GM12873 (cell line): ENCODE results near the gene NR1H2.

Source experiments
- TF ChIP-seq, protein P1 (sequence below): IDR thresholded peaks from 2 replicates; pipeline ENCODE4 v1.5.1; 2012; ENCODE audit warnings: low read depth, mild to moderate bottlenecking, moderate library complexity, low read length, control low read depth; ENCODE audit not compliant: insufficient read depth; ENCODE audit errors: missing control alignments

Gene NR1H2

DNA sequence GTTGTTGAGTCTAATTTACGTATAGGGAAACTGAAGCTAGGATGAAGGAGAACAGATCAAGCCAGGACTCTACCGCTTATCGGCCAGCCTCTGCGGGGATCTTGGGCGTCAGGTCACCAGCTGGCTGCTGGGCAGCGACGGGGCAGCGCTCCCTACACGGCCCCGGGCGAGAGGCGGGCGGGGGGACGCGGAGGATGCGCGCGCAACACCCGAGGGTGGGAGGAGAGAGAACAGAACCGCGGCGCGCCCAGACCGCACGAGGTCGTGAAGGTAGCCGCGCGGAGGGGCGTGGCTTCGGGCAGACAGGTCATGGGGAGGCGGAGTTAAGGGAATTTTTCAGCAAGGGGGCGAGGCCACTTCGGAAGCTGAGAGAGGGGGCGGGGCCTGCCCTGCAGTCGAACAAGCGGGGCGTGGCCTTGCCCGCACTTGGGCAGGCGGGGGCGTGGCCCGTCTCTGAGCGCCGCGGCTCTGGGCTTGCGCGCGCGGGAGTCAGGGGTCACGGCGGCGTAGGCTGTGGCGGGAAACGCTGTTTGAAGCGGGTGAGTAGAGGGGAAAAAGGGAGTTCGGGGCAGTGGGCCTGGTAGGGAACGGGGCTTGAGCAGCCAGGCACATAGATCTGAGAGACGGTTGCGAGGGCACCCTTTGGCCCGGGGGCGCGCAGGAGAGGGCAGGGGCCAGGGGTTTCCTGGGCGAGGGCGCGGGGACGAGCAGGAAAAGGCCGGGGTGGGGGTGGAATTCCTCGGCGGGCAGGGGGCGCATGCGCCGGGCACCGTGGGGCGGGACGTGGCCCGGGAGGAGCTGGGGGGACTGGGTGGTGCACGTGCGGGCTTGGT lies 7.8 kb downstream of the NR1H2 start, which contains the start of gene POLD1:
Gene POLD1 (plus strand): TSS at position 496 of the 833 bp plus-strand sequence. CDS start 14,505 bp downstream, outside the sequence.
- TF ChIP-seq, protein P1, sequence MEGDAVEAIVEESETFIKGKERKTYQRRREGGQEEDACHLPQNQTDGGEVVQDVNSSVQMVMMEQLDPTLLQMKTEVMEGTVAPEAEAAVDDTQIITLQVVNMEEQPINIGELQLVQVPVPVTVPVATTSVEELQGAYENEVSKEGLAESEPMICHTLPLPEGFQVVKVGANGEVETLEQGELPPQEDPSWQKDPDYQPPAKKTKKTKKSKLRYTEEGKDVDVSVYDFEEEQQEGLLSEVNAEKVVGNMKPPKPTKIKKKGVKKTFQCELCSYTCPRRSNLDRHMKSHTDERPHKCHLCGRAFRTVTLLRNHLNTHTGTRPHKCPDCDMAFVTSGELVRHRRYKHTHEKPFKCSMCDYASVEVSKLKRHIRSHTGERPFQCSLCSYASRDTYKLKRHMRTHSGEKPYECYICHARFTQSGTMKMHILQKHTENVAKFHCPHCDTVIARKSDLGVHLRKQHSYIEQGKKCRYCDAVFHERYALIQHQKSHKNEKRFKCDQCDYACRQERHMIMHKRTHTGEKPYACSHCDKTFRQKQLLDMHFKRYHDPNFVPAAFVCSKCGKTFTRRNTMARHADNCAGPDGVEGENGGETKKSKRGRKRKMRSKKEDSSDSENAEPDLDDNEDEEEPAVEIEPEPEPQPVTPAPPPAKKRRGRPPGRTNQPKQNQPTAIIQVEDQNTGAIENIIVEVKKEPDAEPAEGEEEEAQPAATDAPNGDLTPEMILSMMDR: no peak

DNA sequence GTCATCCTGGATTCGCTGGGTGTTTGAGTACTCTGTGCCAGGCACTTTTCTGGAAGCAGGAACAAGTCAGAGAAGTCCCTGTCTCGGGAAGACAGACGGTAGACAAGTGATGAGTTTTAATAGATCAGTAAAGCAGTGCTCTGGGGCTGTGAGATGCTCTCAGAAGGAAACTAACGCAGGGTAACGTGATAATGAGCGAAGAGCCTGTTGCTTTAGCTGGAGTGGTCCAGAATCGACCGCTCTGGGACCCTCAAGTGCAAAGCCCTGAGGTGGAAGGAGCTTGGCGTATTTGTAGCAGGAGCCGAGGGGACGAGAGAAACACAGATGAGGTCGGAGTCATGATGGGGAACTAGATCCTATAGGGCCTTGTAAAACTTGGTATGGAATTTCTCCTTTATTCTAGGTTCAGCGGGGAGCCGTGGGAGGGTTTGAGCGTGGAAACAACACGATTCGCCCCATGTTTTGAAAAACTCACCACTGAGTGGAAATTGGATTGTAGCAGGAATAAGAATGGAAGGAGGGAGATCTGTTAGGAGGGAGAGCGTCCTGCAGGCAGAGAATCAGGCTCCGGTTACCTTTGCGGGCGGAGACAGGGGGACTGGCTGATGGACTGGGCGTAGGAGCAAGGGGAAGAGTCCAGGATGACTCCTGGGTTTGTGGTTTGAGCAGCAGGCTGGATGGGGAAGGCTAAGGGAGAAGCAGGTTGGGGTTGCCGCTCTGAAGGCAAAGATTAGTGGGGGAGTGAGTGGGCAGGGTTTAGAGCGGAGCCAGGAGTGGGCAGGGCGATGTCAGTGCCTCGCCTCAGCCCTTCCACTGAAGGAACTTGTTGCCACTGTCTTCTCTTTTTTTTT lies 8.7 kb downstream of the NR1H2 start:
- TF ChIP-seq, protein P1: no peak

DNA sequence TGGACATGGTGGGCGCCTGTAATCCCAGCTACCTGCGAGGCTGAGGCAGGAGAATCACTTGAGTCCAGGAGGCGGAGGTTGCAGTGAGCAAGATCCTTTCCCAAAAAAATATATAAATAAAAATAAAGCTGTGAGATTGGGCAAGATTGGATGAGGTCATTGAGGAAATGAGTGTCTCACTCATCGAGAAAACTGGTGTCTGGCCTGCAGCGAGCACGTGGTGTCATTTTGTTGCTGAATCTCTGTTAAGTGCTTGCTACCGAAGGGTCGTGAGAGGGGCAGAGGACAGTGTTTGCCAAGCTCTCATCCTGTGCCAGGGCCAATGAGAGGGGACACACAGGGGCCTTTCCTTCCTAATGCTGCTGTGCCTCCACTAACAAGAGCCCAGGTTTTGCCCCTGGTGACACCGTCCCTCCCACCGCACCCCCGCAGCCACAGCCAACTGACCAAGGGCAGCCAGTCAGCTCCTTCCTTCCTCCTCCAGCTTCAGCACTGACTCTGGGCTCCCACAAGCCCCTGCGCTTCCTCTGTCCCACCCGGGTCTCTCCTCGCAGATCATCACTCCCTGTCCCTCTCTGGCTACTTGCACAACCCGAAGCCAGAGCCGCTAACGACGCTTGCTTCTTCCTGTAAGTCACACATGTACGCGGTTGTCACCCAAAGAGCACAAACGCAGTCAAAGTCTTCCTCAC lies 11.1 kb downstream of the NR1H2 start:
- TF ChIP-seq, protein P1: no peak

DNA sequence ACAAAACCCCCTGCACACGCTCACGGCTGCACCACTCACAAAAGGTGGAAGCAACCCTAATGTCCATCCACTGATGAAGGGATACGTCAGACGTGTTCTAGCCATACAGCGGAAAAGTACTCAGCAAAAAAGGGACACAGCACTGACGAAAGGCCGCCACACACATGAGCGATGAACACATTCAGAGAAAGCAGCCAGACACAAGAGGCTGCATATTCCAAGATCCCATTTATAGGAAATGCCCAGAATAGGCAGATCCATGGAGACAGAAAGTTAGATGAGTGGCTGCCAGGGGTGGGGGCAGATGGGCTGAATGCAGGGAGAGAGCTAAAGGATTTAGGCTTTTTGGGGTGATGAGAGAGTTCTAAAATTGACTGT lies 11.6 kb downstream of the NR1H2 start:
- TF ChIP-seq, protein P1: no peak

DNA sequence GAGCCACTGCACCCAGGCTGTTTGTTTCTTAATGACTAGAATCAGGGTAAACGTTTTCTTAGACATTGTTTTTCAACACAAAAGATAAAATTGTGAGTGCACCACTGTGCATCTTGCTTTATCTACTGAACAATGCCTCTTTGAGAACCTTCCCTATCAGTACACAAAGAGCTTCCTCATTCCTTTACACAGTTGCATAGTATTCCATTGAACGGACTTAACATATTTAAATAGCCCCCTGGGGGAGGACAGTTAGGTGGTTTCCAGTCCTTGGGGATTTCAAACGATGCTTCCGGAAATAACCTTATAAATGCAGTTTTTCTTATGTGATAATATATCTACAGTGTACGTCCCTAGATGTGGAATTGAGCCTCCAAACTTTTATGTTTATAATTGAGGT lies 16.5 kb downstream of the NR1H2 start:
- TF ChIP-seq, protein P1: no peak

DNA sequence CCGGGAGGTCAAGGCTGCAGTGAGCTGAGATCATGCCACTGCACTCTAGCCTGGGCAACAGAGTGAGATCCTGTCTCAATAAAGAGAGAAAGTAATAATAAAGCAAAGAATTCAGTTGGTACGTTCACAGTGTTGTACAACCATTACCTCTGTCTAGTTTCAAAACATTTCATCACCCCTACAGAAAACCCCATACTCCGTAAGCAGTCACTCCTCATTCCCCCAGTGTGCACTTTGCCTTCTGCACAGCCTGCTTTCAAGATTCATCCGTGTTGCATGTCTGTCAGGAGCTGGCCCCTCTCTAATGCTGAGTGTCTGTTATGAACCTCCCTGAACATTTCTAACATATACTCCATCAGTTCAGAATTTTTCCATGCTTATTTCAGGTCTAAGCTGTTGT lies 17.3 kb downstream of the NR1H2 start:
- TF ChIP-seq, protein P1: no peak
